ENCODE results near the gene RPS6KB2. TPM values are rescaled to one million over a fixed set of nuclear protein-coding genes. Genes with fewer than 3 reads are reported as not detected.
A peak's percentile ranks its signal among the peaks of the same experiment; 100 is the strongest.

RPS6KB2 gene
- total RNA-seq, 1 donor = 36.9 TPM

GRCh38 chr11:67466367-67466766 lies 38.1 kb downstream of the RPS6KB2 start:
- H3K4me1 ChIP-seq (ENCODE audit: insufficient read depth, low read length) = peaks cover 25% of the 10 kb centered on the region
- H3K27me3 ChIP-seq (ENCODE audit: insufficient read depth, low read length) = no peaks in the 10 kb centered on the region
- H3K79me2 ChIP-seq (ENCODE audit: insufficient read depth, low read length) = peaks cover 10% of the 10 kb centered on the region
- no peak overlapping the region for H3K4me2 ChIP-seq (ENCODE audit: insufficient read depth, low read length)
- H3K27ac ChIP-seq (ENCODE audit: low read depth, low read length) = no peak overlapping the region
- no peaks in the 10 kb centered on the region for H3K36me3 ChIP-seq (ENCODE audit: insufficient read depth, low read length)
- TF ChIP-seq, protein P1, sequence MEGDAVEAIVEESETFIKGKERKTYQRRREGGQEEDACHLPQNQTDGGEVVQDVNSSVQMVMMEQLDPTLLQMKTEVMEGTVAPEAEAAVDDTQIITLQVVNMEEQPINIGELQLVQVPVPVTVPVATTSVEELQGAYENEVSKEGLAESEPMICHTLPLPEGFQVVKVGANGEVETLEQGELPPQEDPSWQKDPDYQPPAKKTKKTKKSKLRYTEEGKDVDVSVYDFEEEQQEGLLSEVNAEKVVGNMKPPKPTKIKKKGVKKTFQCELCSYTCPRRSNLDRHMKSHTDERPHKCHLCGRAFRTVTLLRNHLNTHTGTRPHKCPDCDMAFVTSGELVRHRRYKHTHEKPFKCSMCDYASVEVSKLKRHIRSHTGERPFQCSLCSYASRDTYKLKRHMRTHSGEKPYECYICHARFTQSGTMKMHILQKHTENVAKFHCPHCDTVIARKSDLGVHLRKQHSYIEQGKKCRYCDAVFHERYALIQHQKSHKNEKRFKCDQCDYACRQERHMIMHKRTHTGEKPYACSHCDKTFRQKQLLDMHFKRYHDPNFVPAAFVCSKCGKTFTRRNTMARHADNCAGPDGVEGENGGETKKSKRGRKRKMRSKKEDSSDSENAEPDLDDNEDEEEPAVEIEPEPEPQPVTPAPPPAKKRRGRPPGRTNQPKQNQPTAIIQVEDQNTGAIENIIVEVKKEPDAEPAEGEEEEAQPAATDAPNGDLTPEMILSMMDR (IDR thresholded peaks at IDR 0.05; ENCODE audit: extremely low read depth, low read depth, low read length) = no peak
- no peak overlapping the region for H3K4me3 ChIP-seq (ENCODE audit: insufficient read depth, low read length)
- H3K9me3 ChIP-seq (ENCODE audit: low read depth, low read length) = no peaks in the 10 kb centered on the region
- no peak overlapping the region for H2AFZ ChIP-seq (ENCODE audit: low read length)
- H4K20me1 ChIP-seq (ENCODE audit: insufficient read depth, low read length) = no peaks in the 10 kb centered on the region
- no peak for DNase-seq (ENCODE audit: insufficient read length, low spot score, missing footprints)

DNA sequence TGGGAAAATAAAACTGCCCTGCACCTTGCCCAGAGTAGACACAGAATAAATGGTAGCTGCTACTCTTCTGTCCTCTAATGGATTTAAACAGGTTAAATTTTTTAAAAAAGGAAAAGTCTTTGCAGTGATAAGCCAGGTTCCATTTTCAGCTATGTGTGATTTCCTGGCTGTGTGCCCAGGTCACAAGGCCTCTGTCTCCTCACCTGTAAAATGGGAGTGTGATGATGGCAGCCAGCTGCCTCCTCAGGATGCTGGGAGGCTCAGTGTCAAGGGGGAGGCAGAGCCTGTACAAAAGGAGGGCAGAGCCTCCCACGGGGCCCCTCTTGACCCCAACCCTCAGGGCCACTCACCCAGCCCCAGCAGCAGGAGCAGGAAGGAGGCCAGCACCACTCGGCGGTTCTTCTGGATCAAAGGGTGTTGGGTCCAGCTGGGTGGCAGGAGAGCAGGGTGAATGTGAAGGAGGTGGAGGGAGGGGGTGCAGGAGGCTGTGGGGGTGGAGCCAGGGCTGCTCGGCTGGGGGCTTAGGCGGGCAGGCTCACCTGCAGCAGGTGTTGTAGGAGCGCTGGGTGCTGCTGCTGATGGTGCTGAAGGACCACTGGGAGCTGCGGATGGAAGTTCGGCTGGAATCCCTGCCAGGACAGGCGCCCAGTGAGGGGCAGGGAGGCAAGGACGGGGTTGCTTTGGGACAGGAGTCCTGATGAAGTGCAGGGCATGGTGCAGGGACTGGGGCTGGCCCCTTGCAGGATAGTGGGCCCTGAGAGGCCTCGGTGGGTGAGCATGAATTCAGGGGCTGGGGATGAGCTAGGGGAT lies 38.9 kb downstream of the RPS6KB2 start:
- no peaks in the 10 kb centered on the region for H4K20me1 ChIP-seq (ENCODE audit: insufficient read depth, low read length)
- no peak overlapping the region for H2AFZ ChIP-seq (ENCODE audit: low read length)
- H3K4me2 ChIP-seq (ENCODE audit: insufficient read depth, low read length) = no peak overlapping the region
- H3K9me3 ChIP-seq (ENCODE audit: low read depth, low read length) = no peaks in the 10 kb centered on the region
- H3K27ac ChIP-seq (ENCODE audit: low read depth, low read length) = no peak overlapping the region
- DNase-seq (ENCODE audit: insufficient read length, low spot score, missing footprints) = peak; percentile 80
- no peaks in the 10 kb centered on the region for H3K27me3 ChIP-seq (ENCODE audit: insufficient read depth, low read length)
- peaks cover 25% of the 10 kb centered on the region for H3K4me1 ChIP-seq (ENCODE audit: insufficient read depth, low read length)
- H3K79me2 ChIP-seq (ENCODE audit: insufficient read depth, low read length) = peaks cover 10% of the 10 kb centered on the region
- TF ChIP-seq, protein P1 (IDR thresholded peaks at IDR 0.05; ENCODE audit: extremely low read depth, low read depth, low read length) = no peak
- no peaks in the 10 kb centered on the region for H3K36me3 ChIP-seq (ENCODE audit: insufficient read depth, low read length)
- H3K4me3 ChIP-seq (ENCODE audit: insufficient read depth, low read length) = no peak overlapping the region

DNA sequence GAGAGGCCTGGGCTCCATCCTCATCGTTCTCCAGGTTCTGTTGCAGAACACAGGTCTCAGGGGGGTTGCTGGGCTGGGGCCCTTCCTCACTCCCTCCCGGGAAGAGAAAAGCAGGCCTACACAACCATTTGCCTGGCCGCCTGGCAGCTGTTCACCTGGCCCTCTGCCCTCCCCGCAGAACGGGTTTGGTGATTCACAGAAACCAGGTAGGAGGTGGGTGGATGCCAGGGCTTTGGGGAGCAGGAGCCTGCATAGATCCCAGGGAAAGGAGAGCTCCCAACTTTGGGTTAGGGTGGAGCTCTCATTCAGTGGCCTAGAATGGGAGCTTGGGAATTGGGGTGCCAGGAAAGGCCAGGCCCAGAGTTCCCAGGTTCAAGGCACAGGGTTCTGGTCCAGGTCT lies 39.8 kb downstream of the RPS6KB2 start:
- DNase-seq (ENCODE audit: insufficient read length, low spot score, missing footprints) = peak; percentile 87

GRCh38 chr11:67468456-67468758 lies 40.1 kb downstream of the RPS6KB2 start:
- H3K4me2 ChIP-seq (ENCODE audit: insufficient read depth, low read length) = peak overlapping the region; percentile 96
- no peaks in the 10 kb centered on the region for H3K36me3 ChIP-seq (ENCODE audit: insufficient read depth, low read length)
- no peaks in the 10 kb centered on the region for H3K9me3 ChIP-seq (ENCODE audit: low read depth, low read length)
- DNase-seq (ENCODE audit: insufficient read length, low spot score, missing footprints) = no peak
- H3K4me1 ChIP-seq (ENCODE audit: insufficient read depth, low read length) = peaks cover 25% of the 10 kb centered on the region
- H4K20me1 ChIP-seq (ENCODE audit: insufficient read depth, low read length) = no peaks in the 10 kb centered on the region
- H2AFZ ChIP-seq (ENCODE audit: low read length) = peak overlapping the region; percentile 74
- peaks cover 10% of the 10 kb centered on the region for H3K79me2 ChIP-seq (ENCODE audit: insufficient read depth, low read length)
- TF ChIP-seq, protein P1 (IDR thresholded peaks at IDR 0.05; ENCODE audit: extremely low read depth, low read depth, low read length) = no peak
- H3K27ac ChIP-seq (ENCODE audit: low read depth, low read length) = peak overlapping the region; percentile 65
- H3K27me3 ChIP-seq (ENCODE audit: insufficient read depth, low read length) = no peaks in the 10 kb centered on the region
- peak overlapping the region; percentile 86 for H3K4me3 ChIP-seq (ENCODE audit: insufficient read depth, low read length)

More for the DNA sequence above, 39.8 kb downstream of the RPS6KB2 start:
- Histone ChIP-seq H3K9me3 (ENCODE audit: low read depth, low read length) (no peaks in the 10 kb centered on the region), H3K27me3 (ENCODE audit: insufficient read depth, low read length) (no peaks in the 10 kb centered on the region), H4K20me1 (ENCODE audit: insufficient read depth, low read length) (no peaks in the 10 kb centered on the region), H3K4me1 (ENCODE audit: insufficient read depth, low read length) (peaks cover 25% of the 10 kb centered on the region), H3K79me2 (ENCODE audit: insufficient read depth, low read length) (peaks cover 10% of the 10 kb centered on the region), H3K27ac (ENCODE audit: low read depth, low read length) (peak overlapping the region; percentile 65), H3K4me3 (ENCODE audit: insufficient read depth, low read length) (peak overlapping the region; percentile 86), H2AFZ (ENCODE audit: low read length) (peak overlapping the region; percentile 74), H3K36me3 (ENCODE audit: insufficient read depth, low read length) (no peaks in the 10 kb centered on the region), H3K4me2 (ENCODE audit: insufficient read depth, low read length) (peak overlapping the region; percentile 96)
- TF ChIP-seq, protein P1 (IDR thresholded peaks at IDR 0.05; ENCODE audit: extremely low read depth, low read depth, low read length) = no peak

All from osteoblast (primary cell).